HG02623 (cell line): ENCODE data around the gene SDC1.

Experiments
- ATAC-seq: cut with Tn5 transposase; IDR thresholded peaks from one replicate; pipeline ENCODE4 v1.9.1; 2021; ENCODE audit warnings: moderate library complexity; ENCODE audit not compliant: unreplicated experiment

SDC1 gene

DNA sequence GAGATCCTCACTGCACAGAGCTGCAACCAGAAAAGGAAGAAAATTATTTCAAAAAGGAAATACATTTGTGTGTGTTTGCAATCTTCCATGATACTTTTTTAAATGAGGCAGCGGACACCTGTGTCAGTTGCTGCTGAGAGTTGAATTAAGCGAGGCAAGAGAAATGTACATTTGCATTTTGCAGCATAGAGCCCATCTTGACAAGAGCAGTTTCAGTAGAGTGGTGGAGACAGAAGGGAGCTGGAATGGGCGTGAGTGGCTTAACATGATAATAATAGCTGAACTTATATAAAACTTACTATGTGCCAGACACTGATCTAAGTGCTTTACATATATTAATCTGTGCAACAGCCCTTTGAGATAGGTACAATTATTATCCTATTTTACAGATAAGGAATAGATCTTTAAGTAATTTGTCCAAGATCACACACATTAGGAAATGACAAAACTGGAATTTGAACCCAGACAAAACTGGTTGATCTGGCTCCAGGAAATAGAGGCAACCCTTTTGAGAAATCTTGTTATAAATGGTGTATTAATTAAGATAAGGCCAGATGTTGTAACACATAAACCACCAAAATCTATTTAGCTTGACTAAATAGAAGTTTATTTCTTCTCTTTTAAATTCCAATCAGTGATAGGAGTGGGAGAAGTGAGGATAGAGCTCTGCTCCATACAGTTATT lies 68.7 kb downstream of the SDC1 start:
- no peak for ATAC-seq

GRCh38 chr2:20153131-20153851 lies 71.6 kb downstream of the SDC1 start:
- no peak for ATAC-seq

- ATAC-seq = no peak
Measured at GRCh38 chr2:20150806-20151571, 73.9 kb downstream of the SDC1 start.
